HG03571 (cell line): Measurements from ENCODE around the gene CNDP1.

Source experiments
- ATAC-seq: cut with Tn5 transposase; IDR thresholded peaks from one replicate; pipeline ENCODE4 v1.9.1; 2021; ENCODE audit not compliant: unreplicated experiment

Gene CNDP1

DNA sequence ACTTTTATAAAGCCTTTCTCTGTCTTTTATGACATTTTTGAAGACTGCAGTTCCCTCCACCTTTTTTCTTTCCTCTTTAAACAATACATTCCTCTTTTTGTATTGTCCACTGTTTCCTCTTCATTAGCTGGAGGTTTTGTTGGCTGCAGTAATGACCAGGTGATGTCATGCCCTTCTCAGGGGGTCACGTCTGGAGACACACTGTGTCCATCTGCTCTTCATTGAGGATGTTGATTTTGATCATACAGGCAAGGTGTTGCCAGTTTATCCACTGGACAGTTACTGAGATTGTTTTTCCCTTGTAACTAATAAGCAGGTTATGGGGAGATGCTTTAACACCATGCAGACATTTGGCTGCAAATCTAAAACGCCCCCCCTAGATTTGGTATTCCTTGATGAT lies 83.2 kb downstream of the CNDP1 start:
- no peak for ATAC-seq

GRCh38 chr18:74622072-74622471 lies 87.8 kb downstream of the CNDP1 start:
- ATAC-seq, result no peak

- ATAC-seq, result no peak
Observed at GRCh38 chr18:74623047-74623816, 88.9 kb downstream of the CNDP1 start.

DNA sequence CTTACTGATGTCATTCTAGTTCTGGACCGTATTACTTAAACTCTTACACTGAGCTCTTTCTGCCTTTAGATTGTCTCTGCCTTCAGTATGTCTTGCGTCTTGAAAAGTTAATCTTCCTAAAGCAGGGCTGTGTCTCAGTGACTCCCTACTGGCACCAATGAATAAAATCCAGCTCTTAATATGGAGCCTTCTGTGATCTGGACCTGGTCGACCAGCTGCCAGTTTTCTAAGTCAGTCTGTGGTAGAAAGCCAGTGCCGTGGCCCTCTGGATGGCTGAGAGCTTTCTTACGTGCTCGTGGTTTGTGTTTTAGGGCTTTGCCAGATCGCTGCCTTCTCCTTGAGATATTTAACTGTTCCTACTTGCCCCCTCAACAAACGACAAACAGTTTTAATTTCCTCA lies 90.2 kb downstream of the CNDP1 start:
- ATAC-seq, result no peak

GRCh38 chr18:74625157-74625556 lies 90.9 kb downstream of the CNDP1 start:
- no peak for ATAC-seq

DNA sequence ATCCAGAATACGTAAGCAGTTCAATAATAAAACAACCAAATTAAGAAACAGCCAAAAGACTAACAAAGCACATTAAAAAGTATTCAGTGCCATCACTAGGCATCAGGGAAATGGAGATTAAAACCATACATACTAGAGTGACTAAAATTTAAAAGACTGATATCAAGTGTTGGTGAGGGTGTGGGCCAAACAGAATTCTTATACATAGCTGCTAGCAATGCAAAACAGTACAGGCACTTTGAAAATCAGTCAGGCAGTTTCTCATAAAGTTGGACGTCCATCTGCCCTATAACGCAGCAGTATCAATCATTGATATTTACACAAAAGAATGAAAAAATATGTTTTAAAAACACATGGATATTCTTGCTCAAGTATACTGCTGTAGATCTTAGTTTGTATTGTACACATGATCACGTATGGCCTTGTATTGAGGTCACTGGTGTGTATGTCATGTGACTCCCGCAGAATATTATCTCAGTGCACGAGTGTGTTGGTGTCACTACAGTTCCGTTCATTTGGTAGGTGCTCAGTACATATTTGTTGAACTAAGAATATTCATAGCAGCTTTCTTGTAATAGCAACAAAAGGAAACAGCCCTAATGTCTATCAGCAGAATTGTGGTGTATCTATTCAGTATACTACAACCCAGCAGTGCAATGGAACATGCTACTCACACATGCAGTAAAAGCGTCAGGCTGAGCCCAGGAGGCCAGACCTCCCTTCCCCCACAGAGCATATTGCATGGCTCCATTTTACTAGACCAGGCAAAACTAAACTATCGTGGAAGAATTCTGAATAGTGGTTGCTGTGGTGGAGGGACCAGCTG lies 92.0 kb downstream of the CNDP1 start:
- no peak for ATAC-seq

- ATAC-seq, result no peak
Observed at GRCh38 chr18:74630804-74631203, 96.5 kb downstream of the CNDP1 start.

GRCh38 chr18:74631212-74631611 lies 96.9 kb downstream of the CNDP1 start:
- no peak for ATAC-seq

- ATAC-seq, result no peak
Observed at GRCh38 chr18:74631623-74632350, 97.5 kb downstream of the CNDP1 start.

DNA sequence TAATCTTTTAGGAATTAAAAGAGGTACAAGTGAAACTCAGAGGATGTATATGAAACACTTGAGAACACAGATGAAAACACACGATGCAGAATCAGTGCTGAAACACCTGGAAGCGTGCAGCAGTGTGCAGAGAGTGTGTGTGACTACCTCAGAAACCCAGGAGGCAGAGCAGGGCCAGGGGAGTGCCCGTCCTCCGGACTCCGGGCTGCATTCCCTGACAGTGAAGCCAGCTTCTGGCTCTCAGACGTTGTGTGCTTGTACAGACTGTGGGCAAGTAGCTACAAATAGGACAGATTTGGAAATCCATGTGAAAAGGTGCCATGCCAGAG lies 98.0 kb downstream of the CNDP1 start:
- ATAC-seq, result no peak

DNA sequence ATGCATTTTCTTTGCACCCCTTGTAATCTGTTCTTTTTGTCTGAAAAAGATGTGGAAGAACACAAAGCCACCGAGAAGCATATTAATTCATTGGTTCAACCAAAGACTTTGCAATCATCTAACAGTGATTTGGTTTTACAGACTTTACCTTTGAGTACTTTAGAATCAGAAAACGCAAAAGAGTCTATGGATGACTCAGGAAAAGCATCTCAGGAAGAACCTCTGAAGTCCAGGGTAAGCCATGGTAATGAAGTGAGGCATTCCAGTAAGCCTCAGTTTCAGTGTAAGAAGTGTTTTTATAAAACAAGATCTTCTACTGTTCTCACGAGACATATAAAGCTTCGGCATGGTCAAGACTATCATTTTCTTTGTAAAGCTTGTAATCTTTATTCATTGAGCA lies 98.6 kb downstream of the CNDP1 start:
- no peak for ATAC-seq

GRCh38 chr18:74633652-74634352 lies 99.5 kb downstream of the CNDP1 start:
- no peak for ATAC-seq

- ATAC-seq, result no peak
Observed at GRCh38 chr18:74635224-74635975, 101.1 kb downstream of the CNDP1 start.
